Muscle layer of colon (tissue), 2 donors: ENCODE data around the gene PLA2G12B.

Experiments used
- H3K27ac ChIP-seq: one replicate; pipeline ENCODE4 v1.7.0; 2013; ENCODE audit warnings: low read depth, mild to moderate bottlenecking, low read length, moderate library complexity
- H3K27me3 ChIP-seq, 2 donors: one replicate each; pipeline ENCODE4 v1.7.0; 2013; ENCODE audit warnings: low read length in 2 of 2, mild to moderate bottlenecking in 2 of 2; ENCODE audit not compliant: insufficient read depth in 2 of 2, control insufficient read depth in 1 of 2
- H3K36me3 ChIP-seq: one replicate; pipeline ENCODE4 v1.7.0; 2013; ENCODE audit warnings: mild to moderate bottlenecking, low read length; ENCODE audit not compliant: insufficient read depth
- H3K4me1 ChIP-seq: one replicate; pipeline ENCODE4 v1.7.0; 2013; ENCODE audit warnings: mild to moderate bottlenecking, low read length; ENCODE audit not compliant: insufficient read depth
- H3K4me3 ChIP-seq, 2 donors: one replicate each; pipeline ENCODE4 v1.7.0; 2013; ENCODE audit warnings: low read length in 2 of 2, low read depth in 1 of 2, mild to moderate bottlenecking in 1 of 2, moderate library complexity in 1 of 2
- H3K9ac ChIP-seq: one replicate; pipeline ENCODE4 v1.7.0; 2013; ENCODE audit warnings: low read length
- H3K9me3 ChIP-seq: one replicate; pipeline ENCODE4 v1.7.0; 2013; ENCODE audit warnings: mild to moderate bottlenecking, low read length
- donor health status: abdominal sarcoma.
- donor health status: Adenocarcinoma of cecum.

PLA2G12B gene

GRCh38 chr10:72888151-72888638, 66.4 kb downstream of the PLA2G12B start:
- no peak overlapping the region for H3K27ac ChIP-seq
- H3K36me3 ChIP-seq, result no peaks in the 10 kb centered on the region
- no peaks in the 10 kb centered on the region for H3K9me3 ChIP-seq
- no peak overlapping the region for H3K4me3 ChIP-seq
- H3K4me1 ChIP-seq, result no peaks in the 10 kb centered on the region
- no peaks in the 10 kb centered on the region for H3K27me3 ChIP-seq
- no peak overlapping the region for H3K9ac ChIP-seq

GRCh38 chr10:72887043-72887442, 67.6 kb downstream of the PLA2G12B start:
- no peak overlapping the region for H3K9ac ChIP-seq
- no peaks in the 10 kb centered on the region for H3K9me3 ChIP-seq
- H3K27ac ChIP-seq, result no peak overlapping the region
- H3K4me3 ChIP-seq, result no peak overlapping the region
- no peaks in the 10 kb centered on the region for H3K27me3 ChIP-seq
- H3K36me3 ChIP-seq, result no peaks in the 10 kb centered on the region
- H3K4me1 ChIP-seq, result no peaks in the 10 kb centered on the region

GRCh38 chr10:72886621-72887020, 68.0 kb downstream of the PLA2G12B start:
- Histone ChIP-seq H3K4me3 (no peak overlapping the region), H3K27me3 (no peaks in the 10 kb centered on the region), H3K4me1 (no peaks in the 10 kb centered on the region), H3K27ac (no peak overlapping the region), H3K9ac (no peak overlapping the region), H3K9me3 (no peaks in the 10 kb centered on the region), H3K36me3 (no peaks in the 10 kb centered on the region)

- H3K4me1 ChIP-seq, result no peaks in the 10 kb centered on the region
- no peaks in the 10 kb centered on the region for H3K27me3 ChIP-seq
- no peaks in the 10 kb centered on the region for H3K9me3 ChIP-seq
- H3K4me3 ChIP-seq, result no peak overlapping the region
- H3K27ac ChIP-seq, result no peak overlapping the region
- H3K9ac ChIP-seq, result no peak overlapping the region
- H3K36me3 ChIP-seq, result no peaks in the 10 kb centered on the region
These were observed 68.7 kb downstream of the PLA2G12B start for GRCh38 chr10:72885953-72886352.
